GM19455 (cell line): ENCODE measurements around the gene PNPLA7.

ENCODE experiments used
- ATAC-seq: cut with Tn5 transposase; IDR thresholded peaks from one replicate; pipeline ENCODE4 v1.9.1; 2021; ENCODE audit not compliant: unreplicated experiment

Gene PNPLA7

GRCh38 chr9:137497921-137498719 lies 52.1 kb downstream of the PNPLA7 start:
- no peak for ATAC-seq

GRCh38 chr9:137496601-137497375 lies 53.4 kb downstream of the PNPLA7 start:
- ATAC-seq: no peak

GRCh38 chr9:137494550-137495351 lies 55.5 kb downstream of the PNPLA7 start:
- no peak for ATAC-seq

- ATAC-seq: no peak
These were observed 56.1 kb downstream of the PNPLA7 start for GRCh38 chr9:137494104-137494544.

- ATAC-seq: no peak
These were observed 56.7 kb downstream of the PNPLA7 start for GRCh38 chr9:137493364-137494103.

- ATAC-seq: no peak
These were observed 57.5 kb downstream of the PNPLA7 start for GRCh38 chr9:137492464-137493363.

- no peak for ATAC-seq
These were observed 58.3 kb downstream of the PNPLA7 start for GRCh38 chr9:137491735-137492432.

GRCh38 chr9:137490532-137491186 lies 59.5 kb downstream of the PNPLA7 start:
- ATAC-seq: no peak

GRCh38 chr9:137488906-137489305 lies 61.3 kb downstream of the PNPLA7 start:
- no peak for ATAC-seq

- ATAC-seq: no peak
These were observed 61.9 kb downstream of the PNPLA7 start for GRCh38 chr9:137488327-137488653.

GRCh38 chr9:137487454-137488326 lies 62.5 kb downstream of the PNPLA7 start:
- ATAC-seq: no peak

- no peak for ATAC-seq
These were observed 63.4 kb downstream of the PNPLA7 start for GRCh38 chr9:137486545-137487453.

GRCh38 chr9:137486141-137486490 lies 64.1 kb downstream of the PNPLA7 start:
- no peak for ATAC-seq

GRCh38 chr9:137485343-137486140 lies 64.7 kb downstream of the PNPLA7 start:
- ATAC-seq: no peak

GRCh38 chr9:137484551-137485315 lies 65.5 kb downstream of the PNPLA7 start:
- ATAC-seq: no peak
